Measurements from ENCODE around the gene APOC1.

The APOC1 gene

GRCh38 chr19:44955505-44956439 lies 41.4 kb downstream of the APOC1 start:
- no peak for DNase-seq (ENCODE audit: extremely low read depth in 1 of 2, low read depth in 1 of 2)

GRCh38 chr19:44957526-44957925 lies 43.1 kb downstream of the APOC1 start:
- no peak for DNase-seq (ENCODE audit: extremely low read depth in 1 of 2, low read depth in 1 of 2)

- DNase-seq (ENCODE audit: extremely low read depth in 1 of 2, low read depth in 1 of 2) = no peak
Measured at GRCh38 chr19:44958090-44958489, 43.7 kb downstream of the APOC1 start.

GRCh38 chr19:44959691-44960090 lies 45.3 kb downstream of the APOC1 start:
- DNase-seq (ENCODE audit: extremely low read depth in 1 of 2, low read depth in 1 of 2) = no peak

- no peak for DNase-seq (ENCODE audit: extremely low read depth in 1 of 2, low read depth in 1 of 2)
Measured at GRCh38 chr19:44960906-44961728, 46.7 kb downstream of the APOC1 start.

- no peak for DNase-seq (ENCODE audit: extremely low read depth in 1 of 2, low read depth in 1 of 2)
Measured at GRCh38 chr19:44961821-44962220, 47.4 kb downstream of the APOC1 start.

GRCh38 chr19:44968118-44968517 lies 53.7 kb downstream of the APOC1 start:
- no peak for DNase-seq (ENCODE audit: extremely low read depth in 1 of 2, low read depth in 1 of 2)

GRCh38 chr19:44968670-44969069 lies 54.3 kb downstream of the APOC1 start:
- no peak for DNase-seq (ENCODE audit: extremely low read depth in 1 of 2, low read depth in 1 of 2)
